IMR-90 (cell line): ENCODE data around the gene IPO13. TPM values are rescaled to one million over a fixed set of nuclear protein-coding genes. Genes with fewer than 3 reads are reported as not detected.

Experiments used
- ATAC-seq: fragments of 200-7000 bp; cut with Tn5 transposase; 2 replicates; pipeline ENCODE4 v1.9.1; 2020; ENCODE audit warnings: low read depth, mild to moderate bottlenecking, moderate library complexity
- BruUV-seq: library from RNA; stranded (reverse); fragments of 400-500 nt; replicated peaks from 2 replicates; lab custom pipeline; 2021; lab: Mats Ljungman, UMichigan
- CTCF ChIA-PET: fragments of 300-600 bp; formaldehyde crosslinking; extraction: SDS; loops from one replicate; lab custom pipeline; 2021; ENCODE audit warnings: antibody characterized with exemption; lab: Yijun Ruan, JAX
- POLR2A ChIA-PET: fragments of 300-600 bp; sonication (Branson Sonifier 250); formaldehyde crosslinking; loops from one replicate; lab custom pipeline; 2022; ENCODE audit warnings: antibody characterized with exemption; ENCODE audit not compliant: unreplicated experiment; lab: Charles Lee
- DNase-seq: peaks from one replicate; pipeline ENCODE4 v3.0.0; 2013
- H2AFZ ChIP-seq: replicated peaks from 2 replicates; pipeline ENCODE3; 2013; ENCODE audit warnings: low read length, mild to moderate bottlenecking; ENCODE audit not compliant: poor library complexity
- H2AK5ac ChIP-seq: 2 replicates; pipeline ENCODE4 v1.6.1; 2013; ENCODE audit warnings: low read depth, low read length, inconsistent platforms
- H2AK9ac ChIP-seq: replicated peaks from 2 replicates; pipeline ENCODE3; 2013; ENCODE audit warnings: mild to moderate bottlenecking, low read depth, low read length, moderate library complexity; ENCODE audit not compliant: poor library complexity
- H2BK120ac ChIP-seq: 2 replicates; pipeline ENCODE4 v1.6.1; 2013; ENCODE audit warnings: low read depth, low read length, inconsistent platforms
- H2BK15ac ChIP-seq: 3 replicates; pipeline ENCODE4 v1.6.1; 2013; ENCODE audit warnings: low read depth, low read length, inconsistent platforms
- H2BK20ac ChIP-seq: 2 replicates; pipeline ENCODE4 v1.6.1; 2013; ENCODE audit warnings: low read depth, mild to moderate bottlenecking, inconsistent platforms, low read length, moderate library complexity
- H2BK5ac ChIP-seq: 2 replicates; pipeline ENCODE4 v1.6.1; 2013; ENCODE audit warnings: mild to moderate bottlenecking, low read depth, low read length, inconsistent platforms; ENCODE audit not compliant: poor library complexity, severe bottlenecking
- H3K14ac ChIP-seq: replicated peaks from 2 replicates; pipeline ENCODE4 v1.6.1; 2013; ENCODE audit warnings: low read depth, low read length, inconsistent platforms
- H3K18ac ChIP-seq: 2 replicates; pipeline ENCODE4 v1.6.1; 2013; ENCODE audit warnings: low read depth, low read length, control low read depth
- H3K23ac ChIP-seq: 2 replicates; pipeline ENCODE4 v1.6.1; 2013; ENCODE audit warnings: low read depth, low read length, inconsistent platforms
- H3K27ac ChIP-seq: 2 replicates; pipeline ENCODE4 v1.5.1; 2013; ENCODE audit warnings: mild to moderate bottlenecking, control low read depth, low read length; ENCODE audit not compliant: insufficient read depth
- H3K27me3 ChIP-seq: 2 replicates; pipeline ENCODE4 v1.6.1; 2013; ENCODE audit warnings: low read length; ENCODE audit not compliant: control insufficient read depth, insufficient read depth
- H3K36me3 ChIP-seq: 2 replicates; pipeline ENCODE4 v1.6.1; 2013; ENCODE audit warnings: low read length, mixed read lengths; ENCODE audit not compliant: control insufficient read depth, insufficient read depth
- H3K4ac ChIP-seq: 2 replicates; pipeline ENCODE4 v1.6.1; 2013; ENCODE audit warnings: low read depth, low read length, inconsistent platforms
- H3K4me1 ChIP-seq: 2 replicates; pipeline ENCODE4 v1.6.1; 2013; ENCODE audit warnings: low read length, mixed read lengths; ENCODE audit not compliant: control insufficient read depth, insufficient read depth
- H3K4me2 ChIP-seq: 2 replicates; pipeline ENCODE4 v1.6.1; 2013; ENCODE audit warnings: low read depth, mild to moderate bottlenecking, control low read depth, low read length, moderate library complexity
- H3K4me3 ChIP-seq: 2 replicates; pipeline ENCODE4 v1.5.1; 2013; ENCODE audit warnings: low read depth, mild to moderate bottlenecking, control low read depth, low read length, moderate library complexity; ENCODE audit not compliant: insufficient read depth
- H3K56ac ChIP-seq: 2 replicates; pipeline ENCODE4 v1.6.1; 2013; ENCODE audit warnings: low read length, inconsistent platforms; ENCODE audit not compliant: insufficient read depth; ENCODE audit errors: extremely low read depth
- H3K79me1 ChIP-seq, 2 experiments: 2 replicates each; pipeline ENCODE4 v1.6.1; 2013; ENCODE audit warnings: low read length in 2 of 2, inconsistent platforms in 1 of 2, low read depth in 1 of 2
- H3K9ac ChIP-seq: 2 replicates; pipeline ENCODE4 v1.6.1; 2013; ENCODE audit warnings: low read depth, low read length, control low read depth
- H3K9me1 ChIP-seq: 2 replicates; pipeline ENCODE4 v1.6.1; 2013; ENCODE audit warnings: low read length, inconsistent platforms; ENCODE audit not compliant: insufficient read depth
- H3K9me3 ChIP-seq: 2 replicates; pipeline ENCODE4 v1.6.1; 2013; ENCODE audit warnings: low read length; ENCODE audit not compliant: control insufficient read depth, insufficient read depth
- H4K20me1 ChIP-seq: 2 replicates; pipeline ENCODE4 v1.6.1; 2013; ENCODE audit warnings: low read length, inconsistent platforms; ENCODE audit not compliant: insufficient read depth
- H4K5ac ChIP-seq: 2 replicates; pipeline ENCODE4 v1.6.1; 2013; ENCODE audit warnings: mild to moderate bottlenecking, low read depth, low read length, control low read depth
- H4K8ac ChIP-seq, 2 experiments: 2 replicates each; pipeline ENCODE4 v1.6.1; 2013; ENCODE audit warnings: low read depth in 2 of 2, low read length in 2 of 2, control low read depth in 1 of 2, inconsistent platforms in 1 of 2
- H4K91ac ChIP-seq: 2 replicates; pipeline ENCODE4 v1.6.1; 2013; ENCODE audit warnings: low read depth, low read length, inconsistent platforms; ENCODE audit not compliant: insufficient read depth
- CEBPB ChIP-seq: IDR thresholded peaks from 2 replicates; pipeline ENCODE4 v1.6.1; 2012; ENCODE audit warnings: low read depth, low read length, improper control_type of control experiment
- CHD1 ChIP-seq: IDR thresholded peaks from 2 replicates; pipeline ENCODE4 v1.6.1; 2012; ENCODE audit warnings: low read depth, low read length, improper control_type of control experiment
- CTCF ChIP-seq: conservative IDR thresholded peaks from 2 replicates; pipeline ENCODE4 v1.5.1; 2012; ENCODE audit warnings: mild to moderate bottlenecking, low read depth, low read length, improper control_type of control experiment
- FOS ChIP-seq: fragments of 150-350 bp; IDR thresholded peaks from 2 replicates; pipeline ENCODE4 v1.6.1; 2016; ENCODE audit warnings: low read depth, low read length
- MAFK ChIP-seq: IDR thresholded peaks from 2 replicates; pipeline ENCODE4 v1.6.1; 2012; ENCODE audit warnings: low read depth, low read length, improper control_type of control experiment
- MXI1 ChIP-seq: IDR thresholded peaks from 2 replicates; pipeline ENCODE4 v1.6.1; 2012; ENCODE audit warnings: low read depth, mild to moderate bottlenecking, low read length, moderate library complexity, borderline replicate concordance
- NFE2L2 ChIP-seq: fragments of 150-350 bp; IDR thresholded peaks from 2 replicates; pipeline ENCODE4 v1.6.1; 2016; ENCODE audit warnings: low read depth, mild to moderate bottlenecking, low read length
- POLR2A ChIP-seq: IDR thresholded peaks from 2 replicates; pipeline ENCODE4 v1.6.1; 2012; ENCODE audit warnings: mild to moderate bottlenecking, low read depth, low read length
- RAD21 ChIP-seq: IDR thresholded peaks from 2 replicates; pipeline ENCODE4 v1.6.1; 2012; ENCODE audit warnings: low read length, improper control_type of control experiment
- RCOR1 ChIP-seq: IDR thresholded peaks from 2 replicates; pipeline ENCODE4 v1.6.1; 2012; ENCODE audit warnings: mild to moderate bottlenecking, low read length, improper control_type of control experiment; ENCODE audit not compliant: insufficient replicate concordance
- RFX5 ChIP-seq: IDR thresholded peaks from 2 replicates; pipeline ENCODE4 v1.8.0; 2012; ENCODE audit warnings: low read depth, mild to moderate bottlenecking, low read length, moderate library complexity
- SMC3 ChIP-seq: fragments of 150-350 bp; IDR thresholded peaks from 2 replicates; pipeline ENCODE4 v1.6.1; 2016; ENCODE audit warnings: low read depth, mild to moderate bottlenecking, antibody characterized with exemption, low read length, moderate library complexity
- WGBS, 2 experiments: methylation state at CpG; one replicate each; pipeline versions ENCODE4 v1.1.5 to v1.1.7; 2013; ENCODE audit warnings: missing lambda C conversion rate in 2 of 2; ENCODE audit not compliant: insufficient read length in 1 of 2; ENCODE audit errors: extremely low coverage in 2 of 2; 5-methylcytosine and 5-hydroxymethylcytosine counted together
- dilution Hi-C: fragments of 300-500 bp; cut with HindIII; formaldehyde crosslinking; loops from one replicate; pipeline ENCODE4 v1.14.3; 2018; ENCODE audit warnings: low sequenced_read_pairs; ENCODE audit not compliant: unreplicated experiment
- in situ Hi-C: fragments of 300-500 bp; cut with MboI; formaldehyde crosslinking; loops from 3 replicates; pipeline ENCODE4 v1.14.3; 2019; ENCODE audit warnings: low sequenced_read_pairs, inconsistent platforms, mixed read lengths
- intact Hi-C: fragments of 100-400 bp; cut with micrococcal nuclease; formaldehyde crosslinking; loops from 2 replicates; pipeline ENCODE4 v1.10.0; 2022
- polyA plus RNA-seq, 3 experiments: library from polyadenylated mRNA; depleted of rRNA; stranded (reverse); fragments of >200 nt; gene quantifications; 2 replicates each; pipeline ENCODE4 v1.2.3, GENCODE V29; 2012; ENCODE audit warnings: low replicate concordance in 1 of 3
- total RNA-seq: library from RNA; depleted of rRNA; stranded (reverse); fragments of >200 nt; gene quantifications from 2 replicates; pipeline ENCODE4 v1.2.3, GENCODE V29; 2012
- TF ChIP-seq, protein P1 (sequence below): fragments of 150-350 bp; IDR thresholded peaks from 2 replicates; pipeline ENCODE4 v1.6.1; 2017; ENCODE audit warnings: mild to moderate bottlenecking, antibody characterized with exemption, low read length, low read depth
- TF ChIP-seq, protein P2 (sequence below): fragments of 150-350 bp; IDR thresholded peaks from 2 replicates; pipeline ENCODE4 v1.6.1; 2016; ENCODE audit warnings: low read depth, mild to moderate bottlenecking, low read length, moderate library complexity, borderline replicate concordance

Gene IPO13
- total and polyA plus RNA-seq, 2 of the 4 experiments (the other 2 are of a cell fraction) = 15.2 to 18.7 TPM

DNA sequence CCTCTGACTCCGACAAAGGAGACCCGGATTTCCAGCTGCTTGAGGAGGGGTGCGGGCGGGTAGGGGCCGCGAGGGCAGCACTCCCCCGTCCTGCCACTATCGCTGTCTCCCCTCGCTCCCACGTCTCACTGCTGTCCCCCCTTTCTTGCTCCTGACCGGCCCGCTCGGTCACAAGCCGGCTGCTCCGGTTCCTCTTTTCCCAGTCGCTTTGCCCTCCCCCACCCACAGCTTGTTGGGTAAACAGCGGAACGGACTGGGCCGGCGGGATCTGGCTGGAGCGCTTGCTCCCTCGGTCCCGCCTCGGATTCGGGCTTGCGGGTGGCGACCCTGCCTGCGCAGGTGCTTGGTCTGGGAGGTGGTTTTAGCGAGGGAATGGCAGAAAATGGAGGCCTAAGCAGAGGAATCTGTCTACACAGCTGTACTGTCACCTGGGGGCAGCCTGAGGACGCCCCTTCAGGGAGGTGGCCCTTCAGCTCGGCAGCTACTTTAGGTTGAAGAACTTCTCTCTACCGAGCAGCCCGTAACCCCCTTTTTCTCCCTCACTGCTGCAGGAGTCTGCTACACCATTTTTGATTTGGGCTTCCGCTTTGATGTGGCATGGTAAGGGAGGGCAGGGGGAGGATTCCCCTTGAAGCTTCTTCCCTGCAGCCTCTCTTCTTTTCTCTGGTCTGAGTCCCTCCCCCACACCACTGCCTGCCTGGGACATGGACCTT is 28.7 kb downstream of the IPO13 start:
- no peak overlapping the region for H2BK120ac ChIP-seq
- DNase-seq = no peak
- peak overlapping the region; percentile 45; the same call in 1 of the 2 replicates for H3K56ac ChIP-seq
- peak overlapping the region; percentile 76 for H2AK5ac ChIP-seq
- peaks cover 25% of the 10 kb centered on the region for H3K36me3 ChIP-seq
- peaks cover 25% of the 10 kb centered on the region for H4K20me1 ChIP-seq
- BruUV-seq = no TSS peak
- no peak for TF ChIP-seq MXI1
- TF ChIP-seq SMC3 = no peak
- TF ChIP-seq RAD21 = no peak
- no peak for TF ChIP-seq POLR2A
- TF ChIP-seq RCOR1 = no peak
- TF ChIP-seq, protein P1, sequence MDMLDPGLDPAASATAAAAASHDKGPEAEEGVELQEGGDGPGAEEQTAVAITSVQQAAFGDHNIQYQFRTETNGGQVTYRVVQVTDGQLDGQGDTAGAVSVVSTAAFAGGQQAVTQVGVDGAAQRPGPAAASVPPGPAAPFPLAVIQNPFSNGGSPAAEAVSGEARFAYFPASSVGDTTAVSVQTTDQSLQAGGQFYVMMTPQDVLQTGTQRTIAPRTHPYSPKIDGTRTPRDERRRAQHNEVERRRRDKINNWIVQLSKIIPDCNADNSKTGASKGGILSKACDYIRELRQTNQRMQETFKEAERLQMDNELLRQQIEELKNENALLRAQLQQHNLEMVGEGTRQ = no peak
- no peak for TF ChIP-seq MAFK
- TF ChIP-seq, protein P2, sequence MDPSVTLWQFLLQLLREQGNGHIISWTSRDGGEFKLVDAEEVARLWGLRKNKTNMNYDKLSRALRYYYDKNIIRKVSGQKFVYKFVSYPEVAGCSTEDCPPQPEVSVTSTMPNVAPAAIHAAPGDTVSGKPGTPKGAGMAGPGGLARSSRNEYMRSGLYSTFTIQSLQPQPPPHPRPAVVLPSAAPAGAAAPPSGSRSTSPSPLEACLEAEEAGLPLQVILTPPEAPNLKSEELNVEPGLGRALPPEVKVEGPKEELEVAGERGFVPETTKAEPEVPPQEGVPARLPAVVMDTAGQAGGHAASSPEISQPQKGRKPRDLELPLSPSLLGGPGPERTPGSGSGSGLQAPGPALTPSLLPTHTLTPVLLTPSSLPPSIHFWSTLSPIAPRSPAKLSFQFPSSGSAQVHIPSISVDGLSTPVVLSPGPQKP = no peak
- TF ChIP-seq NFE2L2 = no peak
- no peak for TF ChIP-seq RFX5
- no peak for TF ChIP-seq FOS
- no peak for TF ChIP-seq CHD1
- TF ChIP-seq CTCF = no peak
- no peak for TF ChIP-seq CEBPB
- WGBS, 2 experiments = 0% methylated on average over 10 of the region's 34 CpGs; no CpG with 5 or more reads in 1 of the 2 experiments
- H2AFZ ChIP-seq = peak overlapping the region; percentile 99
- H2BK15ac ChIP-seq = no peak overlapping the region
- H3K4me1 ChIP-seq = peaks cover 18% of the 10 kb centered on the region
- H4K5ac ChIP-seq = no peak overlapping the region
- H3K23ac ChIP-seq = peak overlapping the region; percentile 86
- ChIA-PET POLR2A (interaction anchor here (0.6 kb wide), 3 partner anchors 16 to 1158 kb away, joined by 3 to 9 read pairs (median 5); no protein-coding TSS in a partner anchor), CTCF (no interaction called here)
- peak overlapping the region; percentile 28; the same call in 1 of the 2 replicates for H4K91ac ChIP-seq
- H3K14ac ChIP-seq = peak overlapping the region; percentile 58
- H3K18ac ChIP-seq = no peak overlapping the region
- H3K27ac ChIP-seq = peak overlapping the region; percentile 73
- in situ Hi-C loops = no loop called here
- ATAC-seq = peak; percentile 7
- no peak overlapping the region for H2BK20ac ChIP-seq
- intact Hi-C loops = no loop called here
- H3K4me3 ChIP-seq = peak overlapping the region; percentile 76
- H3K9ac ChIP-seq = peak overlapping the region; percentile 71
- peak overlapping the region; percentile 94 for H2AK9ac ChIP-seq
- peak overlapping the region in 1 of 2 experiments; percentile 65; a peak in 1 of 4 replicates for H4K8ac ChIP-seq
- H3K4me2 ChIP-seq = peak overlapping the region; percentile 65
- no peaks in the 10 kb centered on the region for H3K9me3 ChIP-seq
- dilution Hi-C loops = no loop called here
- H3K27me3 ChIP-seq = no peaks in the 10 kb centered on the region
- peak overlapping the region; percentile 66 for H2BK5ac ChIP-seq
- H3K9me1 ChIP-seq = peaks cover 35% of the 10 kb centered on the region
- H3K79me1 ChIP-seq = peaks cover 41 to 61% of the 10 kb centered on the region in 2 experiments; a peak in 3 of 4 replicates
- peak overlapping the region; percentile 26 for H3K4ac ChIP-seq
